HepG2 (cell line): ENCODE measurements around the gene TSPAN2. TPM values are rescaled to one million over a fixed set of nuclear protein-coding genes. Genes with fewer than 3 reads are reported as not detected.

Source experiments
- ATAC-seq: fragments of 200-7000 bp; cut with Tn5 transposase; 3 replicates; pipeline ENCODE4 v1.9.1; 2020; ENCODE audit warnings: mild to moderate bottlenecking, moderate library complexity
- BruUV-seq: library from RNA; stranded (reverse); fragments of 400-500 nt; replicated peaks from 2 replicates; lab custom pipeline; 2021; lab: Mats Ljungman, UMichigan
- CTCF ChIA-PET: fragments of 300-600 bp; formaldehyde crosslinking; extraction: SDS; loops from one replicate; lab custom pipeline; 2021; ENCODE audit warnings: low total read pairs, inconsistent platforms, low intra/inter-chr PET ratio; lab: Yijun Ruan, JAX
- POLR2A ChIA-PET: fragments of 350-600 bp; sonication (Branson Sonifier 250); formaldehyde crosslinking; loops from one replicate; lab custom pipeline; 2020; ENCODE audit warnings: antibody characterized with exemption, inconsistent platforms; lab: Yijun Ruan, JAX
- DNase-seq: peaks from one replicate; pipeline ENCODE4 v3.0.0-alpha.2; 2015; ENCODE audit warnings: low spot score
- FAIRE-seq: peaks from 3 replicates; lab custom pipeline; 2011; peaks lifted over from hg19 to GRCh38; lab: Jason Lieb, UNC
- H2AFZ ChIP-seq: one replicate; pipeline ENCODE4 v1.6.1; 2011; ENCODE audit warnings: low read length, inconsistent platforms
- H3K27ac ChIP-seq: fragments of 300-600 bp; 3 replicates; pipeline ENCODE4 v1.8.0; 2011; ENCODE audit warnings: mixed run types, mild to moderate bottlenecking, mixed read lengths, low read length, inconsistent platforms; ENCODE audit not compliant: insufficient read depth; ENCODE audit errors: extremely low read length
- H3K27me3 ChIP-seq, 2 experiments: fragments of 200-600 bp in 1 of 2; 2 replicates in 1 of 2; 3 replicates in 1 of 2; pipeline versions ENCODE4 v1.6.0 to v1.8.0; 2011; ENCODE audit warnings: low read length in 2 of 2, mild to moderate bottlenecking in 2 of 2, moderate library complexity in 2 of 2, inconsistent platforms in 1 of 2; ENCODE audit not compliant: insufficient read depth in 2 of 2, control insufficient read depth in 1 of 2
- H3K36me3 ChIP-seq, 2 experiments: fragments of 200-600 bp in 1 of 2; replicated peaks in 1 of 2; 2 replicates in 1 of 2; 3 replicates in 1 of 2; pipeline versions ENCODE4 v1.5.1 to v1.8.0; 2011; ENCODE audit warnings: low read length in 2 of 2, inconsistent platforms in 1 of 2; ENCODE audit not compliant: insufficient read depth in 2 of 2, control insufficient read depth in 1 of 2
- H3K4me1 ChIP-seq: 2 replicates; pipeline ENCODE4 v1.5.1; 2012; ENCODE audit warnings: low read length, inconsistent platforms; ENCODE audit not compliant: insufficient read depth
- H3K4me2 ChIP-seq: 2 replicates; pipeline ENCODE4 v1.6.0; 2011; ENCODE audit warnings: low read depth, low read length, inconsistent platforms
- H3K4me3 ChIP-seq, 3 experiments: fragments of 200-600 bp in 1 of 3; sonication (generic), shearing (Covaris generic) in 1 of 3; replicated peaks in 1 of 3; 2 replicates each; pipeline ENCODE4 v1.5.1; 2011 to 2016; ENCODE audit warnings: low read length in 3 of 3, inconsistent platforms in 2 of 3, low read depth in 2 of 3, mild to moderate bottlenecking in 2 of 3, control low read depth in 1 of 3, mixed read lengths in 1 of 3; ENCODE audit not compliant: insufficient read depth in 1 of 3
- H3K79me2 ChIP-seq: one replicate; pipeline ENCODE4 v1.6.1; 2011; ENCODE audit warnings: low read length, inconsistent platforms; ENCODE audit not compliant: insufficient read depth
- H3K9ac ChIP-seq: 2 replicates; pipeline ENCODE4 v1.6.0; 2011; ENCODE audit warnings: mild to moderate bottlenecking, low read depth, low read length, inconsistent platforms; ENCODE audit not compliant: insufficient read depth
- H3K9me3 ChIP-seq: 2 replicates; pipeline ENCODE4 v1.5.1; 2012; ENCODE audit warnings: mild to moderate bottlenecking, low read length
- H4K20me1 ChIP-seq: 2 replicates; pipeline ENCODE4 v1.6.0; 2011; ENCODE audit warnings: inconsistent platforms, mild to moderate bottlenecking, low read length, moderate library complexity; ENCODE audit not compliant: insufficient read depth
- IRX3 ChIP-seq: sonication (generic); formaldehyde crosslinking; IDR thresholded peaks from 2 replicates; pipeline ENCODE4 v1.8.1; 2023; ENCODE audit warnings: mild to moderate bottlenecking, low read depth, missing genetic modification reagents, borderline replicate concordance
- KLF15 ChIP-seq: sonication (generic); formaldehyde crosslinking; IDR thresholded peaks from 2 replicates; pipeline ENCODE4 v1.8.1; 2023; ENCODE audit warnings: borderline replicate concordance, mild to moderate bottlenecking, inconsistent platforms, missing genetic modification reagents, mixed read lengths
- ZNF232 ChIP-seq: sonication (generic); formaldehyde crosslinking; IDR thresholded peaks from 2 replicates; pipeline ENCODE4 v1.4.0; 2020; ENCODE audit warnings: missing genetic modification reagents, borderline replicate concordance
- ZNF256 ChIP-seq: sonication (generic); formaldehyde crosslinking; conservative IDR thresholded peaks from 2 replicates; pipeline ENCODE4 v1.4.0; 2020; ENCODE audit warnings: missing genetic modification reagents
- ZNF672 ChIP-seq: sonication (generic); formaldehyde crosslinking; IDR thresholded peaks from 2 replicates; pipeline ENCODE4 v1.8.1; 2022; ENCODE audit warnings: missing genetic modification reagents
- ZNF850 ChIP-seq: sonication (generic); formaldehyde crosslinking; conservative IDR thresholded peaks from 2 replicates; pipeline ENCODE4 v1.9.0; 2021; ENCODE audit warnings: mild to moderate bottlenecking, missing genetic modification reagents
- WGBS: methylation state at CpG from one replicate; pipeline ENCODE4 v1.1.6; 2017; ENCODE audit warnings: low lambda C conversion rate; 5-methylcytosine and 5-hydroxymethylcytosine counted together
- in situ Hi-C: cut with HindIII; loops from 2 replicates; pipeline ENCODE4 v1.10.0; 2017; ENCODE audit warnings: low pct_unique_long_range_greater_than_20kb; ENCODE audit not compliant: extremely low pct_ligation_motif_present
- intact Hi-C: fragments of 100-400 bp; cut with micrococcal nuclease; formaldehyde crosslinking; loops from one replicate; pipeline ENCODE4 v1.10.0; 2022; ENCODE audit not compliant: unreplicated experiment
- polyA plus RNA-seq, 8 experiments: library from polyadenylated mRNA; depleted of rRNA in 3 of 8; stranded (reverse) in 7 of 8; unstranded in 1 of 8; fragments of >200 nt; fragmentation: Illumina TruSeq in 4 of 8; extraction: Trizol in 4 of 8; gene quantifications; 2 replicates each; pipeline versions ENCODE4 v1.2.1 to v1.2.3, GENCODE V29; 2011 to 2016; ENCODE audit warnings: low read depth in 4 of 8, missing spikeins in 1 of 8, mixed read lengths in 1 of 8; ENCODE audit not compliant: insufficient read depth in 1 of 8
- total RNA-seq, 5 experiments: library from RNA; depleted of rRNA; stranded (reverse); fragments of >200 nt; fragmentation: Illumina TruSeq; extraction: Trizol; gene quantifications; 2 replicates each; pipeline ENCODE4 v1.2.3, GENCODE V29; 2016; ENCODE audit warnings: low read depth in 1 of 5
- TF ChIP-seq, protein P1 (sequence below): sonication (generic); formaldehyde crosslinking; conservative IDR thresholded peaks from 2 replicates; pipeline ENCODE4 v1.8.0; 2022; ENCODE audit warnings: missing genetic modification reagents
- TF ChIP-seq, protein P2 (sequence below): sonication (generic); formaldehyde crosslinking; IDR thresholded peaks from 2 replicates; pipeline ENCODE4 v1.4.0; 2020; ENCODE audit warnings: missing genetic modification reagents, mild to moderate bottlenecking, borderline replicate concordance
- TF ChIP-seq, protein P3 (sequence below): sonication (generic); formaldehyde crosslinking; IDR thresholded peaks from 2 replicates; pipeline ENCODE4 v1.4.0; 2020; ENCODE audit warnings: missing genetic modification reagents, mild to moderate bottlenecking, borderline replicate concordance
- TF ChIP-seq, protein P4 (sequence below): sonication (generic); formaldehyde crosslinking; IDR thresholded peaks from 2 replicates; pipeline ENCODE4 v1.4.0; 2020; ENCODE audit warnings: mild to moderate bottlenecking, missing genetic modification reagents
- TF ChIP-seq, protein P5 (sequence below): sonication (generic); formaldehyde crosslinking; IDR thresholded peaks from 2 replicates; pipeline ENCODE4 v1.5.1; 2020; ENCODE audit warnings: mild to moderate bottlenecking, missing genetic modification reagents, moderate library complexity

Gene TSPAN2
- total and polyA plus RNA-seq, 2 of the 13 experiments (the other 11 are each of a cell fraction or from before 2014, with no cell fraction given), result not detected

DNA sequence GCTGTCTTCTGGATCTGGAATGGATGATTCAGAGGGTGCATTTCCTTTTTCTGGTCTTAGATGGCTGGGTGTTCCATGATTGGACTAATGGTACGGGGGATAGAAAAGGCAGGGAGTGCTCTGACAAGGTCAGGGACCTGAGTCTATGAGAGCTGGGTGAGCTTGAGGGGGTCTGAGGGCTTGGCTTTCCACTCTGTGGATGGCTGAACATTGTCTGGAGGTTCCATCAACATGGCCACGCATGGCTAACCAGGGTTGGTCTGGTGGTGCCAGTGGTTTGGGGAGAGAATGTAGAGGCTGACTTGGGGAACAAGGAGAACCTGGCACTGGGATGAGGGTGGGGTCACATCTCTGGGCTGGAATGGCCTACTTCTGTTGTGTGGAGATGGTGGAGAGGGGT lies 41.5 kb upstream of the TSPAN2 start:
- no peaks in the 10 kb centered on the region for H3K79me2 ChIP-seq
- no peaks in the 10 kb centered on the region for H3K36me3 ChIP-seq
- H3K27ac ChIP-seq, result no peak overlapping the region
- H3K27me3 ChIP-seq, result no peaks in the 10 kb centered on the region
- POLR2A ChIA-PET, result no interaction called here
- H2AFZ ChIP-seq, result no peak overlapping the region
- no TSS peak for BruUV-seq
- FAIRE-seq (no peak), ATAC-seq (no peak), DNase-seq (no peak)
- in situ Hi-C loops, result no loop called here
- WGBS, result 13% methylated on average over 2 of the region's 2 CpGs
- H4K20me1 ChIP-seq, result no peaks in the 10 kb centered on the region
- intact Hi-C loops, result no loop called here
- no peaks in the 10 kb centered on the region for H3K9me3 ChIP-seq
- CTCF ChIA-PET, result no interaction called here
- H3K4me3 ChIP-seq, result no peak overlapping the region
- H3K9ac ChIP-seq, result no peak overlapping the region
- no peaks in the 10 kb centered on the region for H3K4me1 ChIP-seq
- no peak overlapping the region for H3K4me2 ChIP-seq
- TF ChIP-seq, protein P1, sequence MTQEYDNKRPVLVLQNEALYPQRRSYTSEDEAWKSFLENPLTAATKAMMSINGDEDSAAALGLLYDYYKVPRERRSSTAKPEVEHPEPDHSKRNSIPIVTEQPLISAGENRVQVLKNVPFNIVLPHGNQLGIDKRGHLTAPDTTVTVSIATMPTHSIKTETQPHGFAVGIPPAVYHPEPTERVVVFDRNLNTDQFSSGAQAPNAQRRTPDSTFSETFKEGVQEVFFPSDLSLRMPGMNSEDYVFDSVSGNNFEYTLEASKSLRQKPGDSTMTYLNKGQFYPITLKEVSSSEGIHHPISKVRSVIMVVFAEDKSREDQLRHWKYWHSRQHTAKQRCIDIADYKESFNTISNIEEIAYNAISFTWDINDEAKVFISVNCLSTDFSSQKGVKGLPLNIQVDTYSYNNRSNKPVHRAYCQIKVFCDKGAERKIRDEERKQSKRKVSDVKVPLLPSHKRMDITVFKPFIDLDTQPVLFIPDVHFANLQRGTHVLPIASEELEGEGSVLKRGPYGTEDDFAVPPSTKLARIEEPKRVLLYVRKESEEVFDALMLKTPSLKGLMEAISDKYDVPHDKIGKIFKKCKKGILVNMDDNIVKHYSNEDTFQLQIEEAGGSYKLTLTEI, result no peak
- no peak for TF ChIP-seq ZNF232 (CRISPR knock-in tag)
- TF ChIP-seq KLF15, result no peak
- no peak for TF ChIP-seq ZNF256 (CRISPR knock-in tag)
- TF ChIP-seq, protein P2, sequence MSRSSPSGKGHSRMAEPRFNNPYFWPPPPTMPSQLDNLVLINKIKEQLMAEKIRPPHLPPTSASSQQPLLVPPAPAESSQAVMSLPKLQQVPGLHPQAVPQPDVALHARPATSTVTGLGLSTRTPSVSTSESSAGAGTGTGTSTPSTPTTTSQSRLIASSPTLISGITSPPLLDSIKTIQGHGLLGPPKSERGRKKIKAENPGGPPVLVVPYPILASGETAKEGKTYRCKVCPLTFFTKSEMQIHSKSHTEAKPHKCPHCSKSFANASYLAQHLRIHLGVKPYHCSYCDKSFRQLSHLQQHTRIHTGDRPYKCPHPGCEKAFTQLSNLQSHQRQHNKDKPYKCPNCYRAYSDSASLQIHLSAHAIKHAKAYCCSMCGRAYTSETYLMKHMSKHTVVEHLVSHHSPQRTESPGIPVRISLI (CRISPR knock-in tag), result no peak
- TF ChIP-seq, protein P3, sequence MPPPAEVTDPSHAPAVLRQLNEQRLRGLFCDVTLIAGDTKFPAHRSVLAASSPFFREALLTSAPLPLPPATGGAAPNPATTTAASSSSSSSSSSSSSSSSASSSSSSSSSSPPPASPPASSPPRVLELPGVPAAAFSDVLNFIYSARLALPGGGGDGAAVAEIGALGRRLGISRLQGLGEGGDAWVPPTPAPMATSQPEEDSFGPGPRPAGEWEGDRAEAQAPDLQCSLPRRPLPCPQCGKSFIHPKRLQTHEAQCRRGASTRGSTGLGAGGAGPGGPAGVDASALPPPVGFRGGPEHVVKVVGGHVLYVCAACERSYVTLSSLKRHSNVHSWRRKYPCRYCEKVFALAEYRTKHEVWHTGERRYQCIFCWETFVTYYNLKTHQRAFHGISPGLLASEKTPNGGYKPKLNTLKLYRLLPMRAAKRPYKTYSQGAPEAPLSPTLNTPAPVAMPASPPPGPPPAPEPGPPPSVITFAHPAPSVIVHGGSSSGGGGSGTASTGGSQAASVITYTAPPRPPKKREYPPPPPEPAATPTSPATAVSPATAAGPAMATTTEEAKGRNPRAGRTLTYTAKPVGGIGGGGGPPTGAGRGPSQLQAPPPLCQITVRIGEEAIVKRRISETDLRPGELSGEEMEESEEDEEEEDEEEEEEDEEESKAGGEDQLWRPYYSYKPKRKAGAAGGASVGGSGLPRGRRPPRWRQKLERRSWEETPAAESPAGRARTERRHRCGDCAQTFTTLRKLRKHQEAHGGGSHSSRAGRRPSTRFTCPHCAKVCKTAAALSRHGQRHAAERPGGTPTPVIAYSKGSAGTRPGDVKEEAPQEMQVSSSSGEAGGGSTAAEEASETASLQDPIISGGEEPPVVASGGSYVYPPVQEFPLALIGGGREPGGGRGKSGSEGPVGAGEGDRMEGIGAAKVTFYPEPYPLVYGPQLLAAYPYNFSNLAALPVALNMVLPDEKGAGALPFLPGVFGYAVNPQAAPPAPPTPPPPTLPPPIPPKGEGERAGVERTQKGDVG (CRISPR knock-in tag), result no peak
- no peak for TF ChIP-seq ZNF850 (CRISPR knock-in tag)
- TF ChIP-seq IRX3 (CRISPR knock-in tag), result no peak
- no peak for TF ChIP-seq ZNF672 (CRISPR knock-in tag)
- TF ChIP-seq, protein P4, sequence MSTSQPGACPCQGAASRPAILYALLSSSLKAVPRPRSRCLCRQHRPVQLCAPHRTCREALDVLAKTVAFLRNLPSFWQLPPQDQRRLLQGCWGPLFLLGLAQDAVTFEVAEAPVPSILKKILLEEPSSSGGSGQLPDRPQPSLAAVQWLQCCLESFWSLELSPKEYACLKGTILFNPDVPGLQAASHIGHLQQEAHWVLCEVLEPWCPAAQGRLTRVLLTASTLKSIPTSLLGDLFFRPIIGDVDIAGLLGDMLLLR, result no peak
- TF ChIP-seq, protein P5, sequence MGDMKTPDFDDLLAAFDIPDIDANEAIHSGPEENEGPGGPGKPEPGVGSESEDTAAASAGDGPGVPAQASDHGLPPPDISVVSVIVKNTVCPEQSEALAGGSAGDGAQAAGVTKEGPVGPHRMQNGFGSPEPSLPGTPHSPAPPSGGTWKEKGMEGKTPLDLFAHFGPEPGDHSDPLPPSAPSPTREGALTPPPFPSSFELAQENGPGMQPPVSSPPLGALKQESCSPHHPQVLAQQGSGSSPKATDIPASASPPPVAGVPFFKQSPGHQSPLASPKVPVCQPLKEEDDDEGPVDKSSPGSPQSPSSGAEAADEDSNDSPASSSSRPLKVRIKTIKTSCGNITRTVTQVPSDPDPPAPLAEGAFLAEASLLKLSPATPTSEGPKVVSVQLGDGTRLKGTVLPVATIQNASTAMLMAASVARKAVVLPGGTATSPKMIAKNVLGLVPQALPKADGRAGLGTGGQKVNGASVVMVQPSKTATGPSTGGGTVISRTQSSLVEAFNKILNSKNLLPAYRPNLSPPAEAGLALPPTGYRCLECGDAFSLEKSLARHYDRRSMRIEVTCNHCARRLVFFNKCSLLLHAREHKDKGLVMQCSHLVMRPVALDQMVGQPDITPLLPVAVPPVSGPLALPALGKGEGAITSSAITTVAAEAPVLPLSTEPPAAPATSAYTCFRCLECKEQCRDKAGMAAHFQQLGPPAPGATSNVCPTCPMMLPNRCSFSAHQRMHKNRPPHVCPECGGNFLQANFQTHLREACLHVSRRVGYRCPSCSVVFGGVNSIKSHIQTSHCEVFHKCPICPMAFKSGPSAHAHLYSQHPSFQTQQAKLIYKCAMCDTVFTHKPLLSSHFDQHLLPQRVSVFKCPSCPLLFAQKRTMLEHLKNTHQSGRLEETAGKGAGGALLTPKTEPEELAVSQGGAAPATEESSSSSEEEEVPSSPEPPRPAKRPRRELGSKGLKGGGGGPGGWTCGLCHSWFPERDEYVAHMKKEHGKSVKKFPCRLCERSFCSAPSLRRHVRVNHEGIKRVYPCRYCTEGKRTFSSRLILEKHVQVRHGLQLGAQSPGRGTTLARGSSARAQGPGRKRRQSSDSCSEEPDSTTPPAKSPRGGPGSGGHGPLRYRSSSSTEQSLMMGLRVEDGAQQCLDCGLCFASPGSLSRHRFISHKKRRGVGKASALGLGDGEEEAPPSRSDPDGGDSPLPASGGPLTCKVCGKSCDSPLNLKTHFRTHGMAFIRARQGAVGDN (CRISPR knock-in tag), result no peak
